Hepatocyte (in vitro differentiated cells): ENCODE results near the gene TMEM92. TPM values are rescaled to one million over a fixed set of nuclear protein-coding genes. Genes with fewer than 3 reads are reported as not detected.

ENCODE experiments used
- DNase-seq: peaks from one replicate; pipeline ENCODE4 v3.0.0-alpha.2; 2016; ENCODE audit warnings: low spot score
- H2AFZ ChIP-seq: fragments of 200-600 bp; sonication (generic); 2 replicates; pipeline ENCODE4 v1.6.0; 2016; ENCODE audit warnings: antibody characterized with exemption, mild to moderate bottlenecking
- H3K27ac ChIP-seq: fragments of 200-600 bp; sonication (generic); 2 replicates; pipeline ENCODE4 v1.5.1; 2016; ENCODE audit warnings: mild to moderate bottlenecking
- H3K27me3 ChIP-seq: fragments of 200-600 bp; sonication (generic); 2 replicates; pipeline ENCODE4 v1.6.1; 2016
- H3K36me3 ChIP-seq: fragments of 200-600 bp; sonication (generic); replicated peaks from 2 replicates; pipeline ENCODE4 v1.5.1; 2016; ENCODE audit warnings: low read depth; ENCODE audit not compliant: insufficient read depth
- H3K4me1 ChIP-seq: fragments of 200-600 bp; sonication (generic); 2 replicates; pipeline ENCODE4 v1.5.1; 2016; ENCODE audit warnings: mild to moderate bottlenecking, moderate library complexity; ENCODE audit not compliant: insufficient read depth
- H3K4me2 ChIP-seq: fragments of 200-600 bp; sonication (generic); 2 replicates; pipeline ENCODE4 v1.6.0; 2016
- H3K4me3 ChIP-seq: fragments of 200-600 bp; sonication (generic); 2 replicates; pipeline ENCODE4 v1.5.1; 2016; ENCODE audit warnings: mild to moderate bottlenecking
- H3K79me2 ChIP-seq: fragments of 200-600 bp; sonication (generic); 2 replicates; pipeline ENCODE4 v1.6.0; 2017; ENCODE audit warnings: mild to moderate bottlenecking
- H3K9me2 ChIP-seq: fragments of 200-600 bp; sonication (generic); replicated peaks from 2 replicates; pipeline ENCODE4 v1.6.0; 2017; ENCODE audit warnings: mild to moderate bottlenecking; ENCODE audit not compliant: insufficient read depth
- H3K9me3 ChIP-seq: fragments of 200-600 bp; sonication (generic); 2 replicates; pipeline ENCODE4 v1.5.1; 2016; ENCODE audit warnings: low read depth, mild to moderate bottlenecking
- H4K20me1 ChIP-seq: fragments of 200-600 bp; sonication (generic); 2 replicates; pipeline ENCODE4 v1.6.0; 2016; ENCODE audit warnings: mild to moderate bottlenecking; ENCODE audit not compliant: insufficient read depth, poor library complexity, severe bottlenecking
- CTCF ChIP-seq: fragments of 200-600 bp; sonication (generic); IDR thresholded peaks from 2 replicates; pipeline ENCODE4 v1.5.1; 2016; ENCODE audit warnings: antibody characterized with exemption, mild to moderate bottlenecking; ENCODE audit not compliant: poor library complexity
- EZH2 ChIP-seq: fragments of 200-600 bp; sonication (generic); IDR thresholded peaks from 2 replicates; pipeline ENCODE4 v1.6.1; 2016; ENCODE audit warnings: antibody characterized with exemption, mild to moderate bottlenecking, borderline replicate concordance
- EZH2phosphoT487 ChIP-seq: fragments of 200-600 bp; sonication (generic); IDR thresholded peaks from one replicate; pipeline ENCODE4 v1.6.1; 2018; ENCODE audit warnings: antibody characterized with exemption, mild to moderate bottlenecking, low read depth, moderate library complexity; ENCODE audit not compliant: unreplicated experiment, severe bottlenecking
- WGBS: methylation state at CpG from one replicate; pipeline ENCODE4 v1.1.6; 2016; ENCODE audit warnings: low lambda C conversion rate; ENCODE audit errors: missing lambda C conversion rate; 5-methylcytosine and 5-hydroxymethylcytosine counted together
- polyA plus RNA-seq: library from polyadenylated mRNA; unstranded; fragments of >200 nt; fragmentation: Nextera tagmentation; extraction: Ambion mirVana; gene quantifications from 2 replicates; pipeline ENCODE4 v1.2.1, GENCODE V29; 2016
- total RNA-seq: library from RNA; depleted of rRNA; stranded (reverse); fragments of >200 nt; gene quantifications from 2 replicates; pipeline ENCODE4 v1.2.3, GENCODE V29; 2014

Gene TMEM92
- total and polyA plus RNA-seq, 2 experiments from 2014 or later = 6.9 to 21.7 TPM

GRCh38 chr17:50252781-50253180 lies 21.5 kb upstream of the TMEM92 start:
- DNase-seq = no peak
- no peaks in the 10 kb centered on the region for H3K36me3 ChIP-seq
- no peaks in the 10 kb centered on the region for H4K20me1 ChIP-seq
- H3K9me3 ChIP-seq = no peaks in the 10 kb centered on the region
- no peaks in the 10 kb centered on the region for H3K27me3 ChIP-seq
- no peak overlapping the region for H3K27ac ChIP-seq
- no peaks in the 10 kb centered on the region for H3K79me2 ChIP-seq
- no peaks in the 10 kb centered on the region for H3K9me2 ChIP-seq
- H2AFZ ChIP-seq = no peak overlapping the region
- no peak overlapping the region for H3K4me3 ChIP-seq
- H3K4me1 ChIP-seq = peaks cover 1% of the 10 kb centered on the region
- 37% methylated on average over 3 of the region's 3 CpGs for WGBS
- TF ChIP-seq CTCF = no peak
- TF ChIP-seq EZH2 = no peak
- TF ChIP-seq EZH2phosphoT487 = no peak
- no peak overlapping the region for H3K4me2 ChIP-seq

DNA sequence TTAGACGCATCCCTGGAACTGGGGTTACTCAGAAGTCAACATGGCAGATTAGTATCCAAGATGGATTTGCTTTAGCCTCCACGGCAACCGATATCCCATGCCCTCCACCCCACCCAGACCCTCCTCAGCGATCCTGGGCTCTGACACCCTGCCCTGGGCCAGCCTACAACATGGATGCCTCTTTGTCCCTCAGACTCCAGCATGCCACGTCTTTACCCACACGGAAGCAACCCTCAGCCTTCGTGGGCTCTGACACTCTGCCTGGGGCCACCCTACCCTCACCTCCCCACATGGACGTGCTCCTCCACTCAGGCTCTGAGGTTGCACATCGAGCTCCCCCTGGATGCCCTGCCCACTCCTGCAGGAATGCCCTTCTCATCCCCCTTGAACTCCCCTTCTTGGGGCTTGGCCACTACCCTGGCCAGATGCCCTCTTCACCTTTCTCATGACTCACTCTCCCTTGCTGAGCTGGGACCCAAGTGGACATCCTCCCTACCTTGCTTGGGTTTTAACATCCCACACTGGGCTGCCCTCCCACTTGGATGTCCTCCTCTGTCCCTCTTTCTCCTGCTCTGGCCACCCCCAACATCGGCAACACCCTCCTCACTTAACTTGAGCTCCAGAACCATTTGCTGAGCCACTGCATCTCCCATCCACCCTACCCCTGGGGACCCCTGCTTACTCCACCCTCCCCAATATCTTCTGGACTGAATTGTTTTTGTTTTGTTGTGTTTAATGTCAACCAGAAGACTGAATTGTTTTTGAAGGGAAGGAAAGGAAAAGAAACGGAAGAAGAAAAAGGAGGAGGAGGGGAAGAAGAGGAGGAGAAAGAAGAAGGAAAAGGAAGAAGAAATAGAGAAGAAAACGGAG lies 18.3 kb upstream of the TMEM92 start:
- H4K20me1 ChIP-seq = no peaks in the 10 kb centered on the region

GRCh38 chr17:50256826-50257618 lies 17.2 kb upstream of the TMEM92 start:
- no peaks in the 10 kb centered on the region for H3K36me3 ChIP-seq
- no peaks in the 10 kb centered on the region for H4K20me1 ChIP-seq
- no peaks in the 10 kb centered on the region for H3K79me2 ChIP-seq
- peak overlapping the region; percentile 92 for H3K27ac ChIP-seq
- peaks cover 24% of the 10 kb centered on the region for H3K4me1 ChIP-seq
- H3K9me3 ChIP-seq = no peaks in the 10 kb centered on the region
- DNase-seq = peak; percentile 5
- H3K9me2 ChIP-seq = no peaks in the 10 kb centered on the region
- no peaks in the 10 kb centered on the region for H3K27me3 ChIP-seq
- TF ChIP-seq EZH2phosphoT487 (no peak), CTCF (no peak), EZH2 (no peak)
- WGBS = 96% methylated on average over 9 of the region's 10 CpGs
- no peak overlapping the region for H3K4me3 ChIP-seq
- no peak overlapping the region for H2AFZ ChIP-seq
- no peak overlapping the region for H3K4me2 ChIP-seq

More for the DNA sequence above, 18.3 kb upstream of the TMEM92 start:
- 88% methylated on average over 12 of the region's 12 CpGs for WGBS
- Histone ChIP-seq H3K4me1 (peaks cover 24% of the 10 kb centered on the region), H3K36me3 (no peaks in the 10 kb centered on the region), H3K27ac (no peak overlapping the region), H3K4me3 (no peak overlapping the region), H3K27me3 (no peaks in the 10 kb centered on the region), H3K9me2 (no peaks in the 10 kb centered on the region), H2AFZ (no peak overlapping the region), H3K79me2 (no peaks in the 10 kb centered on the region), H3K4me2 (no peak overlapping the region), H3K9me3 (no peaks in the 10 kb centered on the region)
- DNase-seq = no peak
- TF ChIP-seq EZH2phosphoT487 (no peak), CTCF (no peak), EZH2 (no peak)
